GM10248 (cell line): ENCODE measurements around the gene VSX1.
A peak's percentile ranks its signal among the peaks of the same experiment; 100 is the strongest.

ENCODE experiments used
- CTCF ChIA-PET: fragments of 300-600 bp; sonication (Branson Sonifier 250); formaldehyde crosslinking; extraction: SDS; loops from one replicate; lab custom pipeline; 2021; ENCODE audit warnings: antibody characterized with exemption; lab: Yijun Ruan, JAX
- POLR2A ChIA-PET: fragments of 350-650 bp; sonication (Branson Sonifier 250); formaldehyde crosslinking; extraction: SDS; loops from one replicate; lab custom pipeline; 2020; ENCODE audit warnings: antibody characterized with exemption; lab: Yijun Ruan, JAX
- DNase-seq: peaks from one replicate; pipeline ENCODE4 v3.0.0; 2012; ENCODE audit errors: extremely low spot score
- TF ChIP-seq, protein P1 (sequence below): IDR thresholded peaks from 2 replicates; pipeline ENCODE4 v1.5.1; 2012; ENCODE audit warnings: mild to moderate bottlenecking, low read depth; ENCODE audit errors: extremely low read depth, missing control alignments, control extremely low read depth

The VSX1 gene

DNA sequence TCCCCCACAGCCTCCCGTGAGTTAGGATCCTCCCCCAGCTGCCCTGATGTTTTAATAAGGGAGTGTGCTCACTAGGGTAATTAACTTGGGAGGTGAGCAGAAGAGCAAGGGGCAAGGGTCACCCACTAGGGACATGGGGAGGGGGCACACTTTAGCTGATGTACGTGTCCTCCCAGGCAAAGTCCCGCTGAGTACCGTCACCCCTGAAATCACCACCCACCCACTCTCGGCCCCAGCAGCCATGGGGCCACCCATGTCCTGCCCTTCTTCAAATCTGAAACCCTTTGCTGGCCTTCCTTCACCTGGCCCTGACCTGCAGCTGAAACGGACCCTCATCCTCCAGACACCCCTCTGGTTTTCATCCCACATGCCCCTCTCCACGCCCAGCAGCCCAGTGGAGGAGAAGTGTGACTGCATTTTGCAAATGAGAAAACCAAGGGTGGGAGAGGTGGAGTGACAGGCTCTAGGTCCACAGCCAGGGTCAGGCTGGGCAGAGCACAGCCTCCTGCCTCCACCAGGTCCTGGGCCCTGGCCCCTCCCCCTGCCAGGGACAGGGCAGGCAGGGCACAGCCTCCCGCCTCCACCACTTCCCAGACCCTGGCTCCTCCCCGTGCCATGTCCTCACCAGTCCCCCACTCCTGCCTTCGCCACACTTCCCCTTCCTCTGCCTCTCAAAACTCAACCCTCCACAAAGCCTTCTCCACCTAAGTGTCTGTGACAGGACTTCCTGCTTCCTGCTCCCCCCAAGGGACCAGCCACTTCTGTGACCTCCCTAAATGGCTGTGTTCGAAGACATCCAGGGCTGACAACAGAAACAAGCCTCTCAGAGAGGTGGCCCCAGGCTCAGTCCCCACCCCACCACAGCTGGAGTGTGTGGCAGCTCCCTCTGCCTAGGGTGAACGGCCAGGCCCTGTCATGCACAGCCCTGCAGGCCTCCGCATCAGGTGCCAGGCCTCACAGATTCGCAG, 39.1 kb downstream of the VSX1 start:
- peak; percentile 77 for DNase-seq
- ChIA-PET CTCF (interaction anchor here (0.8 to 1.6 kb wide), 5 partner anchors 9 to 153 kb away, joined by 3 to 6 read pairs (median 5); partner anchors contain the start of gene ENTPD6), POLR2A (no interaction called here)
- TF ChIP-seq, protein P1, sequence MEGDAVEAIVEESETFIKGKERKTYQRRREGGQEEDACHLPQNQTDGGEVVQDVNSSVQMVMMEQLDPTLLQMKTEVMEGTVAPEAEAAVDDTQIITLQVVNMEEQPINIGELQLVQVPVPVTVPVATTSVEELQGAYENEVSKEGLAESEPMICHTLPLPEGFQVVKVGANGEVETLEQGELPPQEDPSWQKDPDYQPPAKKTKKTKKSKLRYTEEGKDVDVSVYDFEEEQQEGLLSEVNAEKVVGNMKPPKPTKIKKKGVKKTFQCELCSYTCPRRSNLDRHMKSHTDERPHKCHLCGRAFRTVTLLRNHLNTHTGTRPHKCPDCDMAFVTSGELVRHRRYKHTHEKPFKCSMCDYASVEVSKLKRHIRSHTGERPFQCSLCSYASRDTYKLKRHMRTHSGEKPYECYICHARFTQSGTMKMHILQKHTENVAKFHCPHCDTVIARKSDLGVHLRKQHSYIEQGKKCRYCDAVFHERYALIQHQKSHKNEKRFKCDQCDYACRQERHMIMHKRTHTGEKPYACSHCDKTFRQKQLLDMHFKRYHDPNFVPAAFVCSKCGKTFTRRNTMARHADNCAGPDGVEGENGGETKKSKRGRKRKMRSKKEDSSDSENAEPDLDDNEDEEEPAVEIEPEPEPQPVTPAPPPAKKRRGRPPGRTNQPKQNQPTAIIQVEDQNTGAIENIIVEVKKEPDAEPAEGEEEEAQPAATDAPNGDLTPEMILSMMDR: no peak

DNA sequence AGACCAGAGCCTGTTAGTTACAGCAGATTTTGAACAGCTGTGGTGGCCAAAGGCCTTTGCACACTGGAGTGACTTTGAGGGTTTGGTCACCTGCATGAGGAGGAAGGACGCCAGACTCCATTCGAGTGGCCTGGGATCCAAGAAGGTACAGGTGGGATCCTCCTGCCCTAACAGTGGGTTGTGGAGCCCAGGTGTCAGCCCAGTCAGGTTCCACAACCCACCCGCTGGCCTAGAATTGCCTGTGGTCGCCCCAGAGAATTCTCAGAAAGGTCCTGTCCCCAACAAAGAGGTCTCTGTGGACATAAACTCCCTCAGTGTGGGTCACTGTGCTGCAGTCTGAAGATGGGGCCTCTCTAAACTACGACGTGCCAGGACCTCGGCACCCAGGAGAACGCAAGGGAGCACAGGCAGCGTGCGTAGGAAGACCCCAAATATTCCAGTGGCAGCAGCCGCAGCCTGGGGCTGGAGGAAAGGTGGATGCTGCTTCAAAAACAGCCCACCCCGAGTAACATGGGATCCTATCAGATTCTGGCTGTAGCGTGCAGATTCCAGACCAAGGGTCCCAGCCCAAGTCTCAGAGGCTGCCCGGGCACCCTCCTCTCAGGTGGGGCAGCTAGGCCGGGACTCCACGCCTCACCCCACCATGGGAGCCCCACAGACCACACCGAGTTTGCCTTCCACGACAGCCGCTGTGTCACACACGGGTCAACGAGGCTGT, 40.0 kb downstream of the VSX1 start:
- DNase-seq: no peak
- CTCF ChIA-PET: interaction anchor here (1.6 kb wide), 1 partner anchor 46 kb away, joined by 4 read pairs; no protein-coding TSS in a partner anchor
- POLR2A ChIA-PET: no interaction called here
- TF ChIP-seq, protein P1: no peak

DNA sequence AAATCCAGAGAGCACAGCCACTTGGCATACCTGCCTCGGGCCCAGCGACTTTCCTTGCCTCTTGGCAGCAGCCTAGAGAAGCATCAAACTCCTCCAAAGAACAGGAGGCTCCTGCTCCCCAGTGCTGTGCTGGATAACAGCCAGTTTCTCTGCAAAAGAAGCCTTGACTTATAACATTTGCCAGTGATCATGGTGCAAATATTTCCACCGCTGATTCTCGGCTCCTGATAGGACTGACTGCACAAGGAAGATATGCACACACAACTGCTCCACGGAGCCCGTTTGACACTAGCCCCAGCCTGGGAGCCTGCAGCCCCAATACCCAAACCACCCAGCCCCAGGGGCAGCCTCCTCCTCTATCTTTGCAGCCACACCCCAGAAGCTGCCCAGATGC, 41.5 kb downstream of the VSX1 start:
- TF ChIP-seq, protein P1: no peak
- CTCF ChIA-PET: no interaction called here
- DNase-seq: no peak
- POLR2A ChIA-PET: no interaction called here

DNA sequence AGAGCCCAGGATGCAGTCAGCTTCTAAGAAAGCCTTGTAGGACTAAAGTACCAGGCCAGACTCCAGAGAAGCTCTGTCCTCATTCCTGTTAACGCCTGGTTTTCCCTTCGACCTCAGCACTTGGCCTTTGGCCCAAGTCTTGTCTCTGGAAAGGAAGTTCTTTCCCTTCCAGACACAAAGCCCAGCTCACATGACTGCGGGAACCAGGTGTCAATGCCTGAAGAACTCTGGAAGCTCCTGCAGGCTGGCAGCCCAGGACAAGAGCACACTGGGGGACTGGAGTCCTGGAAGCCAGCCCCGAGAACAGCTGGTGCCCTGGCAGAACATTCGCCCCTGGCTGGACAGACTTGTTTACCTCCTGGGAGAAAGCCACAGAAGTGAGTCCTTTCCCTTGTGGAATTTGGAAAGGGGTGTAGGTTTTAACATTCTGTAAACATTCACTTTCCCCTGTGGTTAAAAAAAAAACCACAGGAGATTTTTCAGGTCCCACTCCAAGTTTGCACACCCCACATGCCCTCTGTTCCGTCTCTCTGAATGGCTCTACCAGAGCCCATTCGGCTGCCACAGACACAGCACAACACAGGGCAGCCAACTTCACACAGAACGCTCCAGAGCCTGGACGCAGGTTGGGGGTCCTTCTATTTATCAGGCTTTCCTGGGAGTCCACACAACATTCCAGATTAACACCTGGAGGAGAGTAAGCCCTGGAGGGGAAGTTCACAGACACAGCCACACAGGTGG, 42.1 kb downstream of the VSX1 start:
- TF ChIP-seq, protein P1: no peak
- ChIA-PET CTCF (interaction anchor here (1.2 to 4.8 kb wide), 2 partner anchors 24 to 44 kb away, joined by 3 to 26 read pairs; no protein-coding TSS in a partner anchor), POLR2A (no interaction called here)
- DNase-seq: no peak

DNA sequence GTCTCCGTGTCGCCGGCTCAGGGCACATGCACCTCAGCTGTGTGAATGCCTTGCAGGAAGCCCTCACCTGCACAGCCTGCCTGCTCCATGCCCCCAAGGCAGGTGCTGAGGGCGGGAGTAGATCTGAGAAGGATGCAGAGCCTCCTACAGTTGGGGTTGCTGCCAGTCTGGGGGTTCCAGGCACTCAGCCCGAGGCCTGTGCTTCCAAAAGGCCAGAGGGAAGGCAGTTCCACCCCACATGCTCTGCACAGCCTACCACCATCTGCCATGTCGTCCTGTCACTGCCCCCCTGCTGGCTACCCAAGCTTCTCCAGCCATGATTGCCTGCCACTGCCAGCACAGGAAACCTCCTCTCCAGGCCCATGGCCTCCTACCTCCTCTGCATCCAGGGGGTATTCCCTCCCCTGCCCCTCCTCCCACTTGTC, 43.3 kb downstream of the VSX1 start:
- ChIA-PET CTCF (interaction anchor here (1.4 to 4.8 kb wide), 2 partner anchors 10 to 25 kb away, joined by 4 to 26 read pairs; no protein-coding TSS in a partner anchor), POLR2A (no interaction called here)
- TF ChIP-seq, protein P1: no peak
- DNase-seq: no peak

DNA sequence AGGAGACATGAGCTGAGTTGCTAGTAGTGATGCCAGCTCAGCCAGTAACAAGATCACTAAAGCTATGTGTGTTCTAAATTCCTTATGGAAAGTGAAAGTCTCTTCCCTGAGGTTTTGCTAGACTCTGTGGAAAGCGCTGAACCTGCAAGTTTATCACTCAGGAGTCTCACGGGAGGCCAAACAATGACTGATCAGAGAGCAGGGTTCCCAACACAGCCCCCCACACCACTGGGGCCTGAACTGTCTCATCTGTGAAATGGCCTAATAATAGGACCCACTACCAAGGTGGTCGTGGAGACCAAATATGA, 43.9 kb downstream of the VSX1 start:
- DNase-seq: no peak
- ChIA-PET CTCF (interaction anchor here (0.9 to 4.8 kb wide), 3 partner anchors 10 to 42 kb away, joined by 3 to 26 read pairs (median 4); no protein-coding TSS in a partner anchor), POLR2A (no interaction called here)
- TF ChIP-seq, protein P1: no peak
